ENCODE measurements around the gene PLIN1. TPM values are rescaled to one million over a fixed set of nuclear protein-coding genes. Genes with fewer than 3 reads are reported as not detected.
A peak's percentile ranks its signal among the peaks of the same experiment; 100 is the strongest.

The PLIN1 gene
- total RNA-seq, 5 donors from 2014 or later (not counting 1 experiment from before 2014, with no cell fraction given): 0.25 to 1.1 (median 0.60) TPM; not detected in 1

- no peaks in the 10 kb centered on the region for H3K36me3 ChIP-seq (ENCODE audit: control insufficient read depth in 2 of 2, extremely low read depth in 1 of 2, insufficient read depth in 1 of 2, low read length in 1 of 2)
- Mint-ChIP-seq H3K4me3 (no peak overlapping the region), H3K27ac (no peak overlapping the region), H3K4me1 (no peaks in the 10 kb centered on the region), H3K36me3 (no peaks in the 10 kb centered on the region), H3K9me3 (no peaks in the 10 kb centered on the region), H3K27me3 (peaks cover 27% of the 10 kb centered on the region in 2 donors)
- CTCF ChIA-PET: no interaction called here
- H3K27ac ChIP-seq (ENCODE audit: low read length): no peak overlapping the region
- no peaks in the 10 kb centered on the region for H3K4me1 ChIP-seq (ENCODE audit: control insufficient read depth in 1 of 2, extremely low read depth in 1 of 2, insufficient read depth in 2 of 2, low read length in 2 of 2)
- ATAC-seq (replicated peaks in 1 of 4) (no peak), DNase-seq (no peak)
- H3K27me3 ChIP-seq (replicated peaks in 1 of 2; ENCODE audit: control insufficient read depth in 2 of 2, extremely low read depth in 1 of 2, insufficient read depth in 2 of 2, low read length in 1 of 2): peaks cover 0 to 16% of the 10 kb centered on the region in 2 experiments
- WGBS (ENCODE audit: insufficient coverage): no CpG with 5 or more reads among the region's 1 CpG
- POLR2A ChIA-PET: interaction anchor here in 1 of 2 donors (0.6 kb wide), 1 partner anchor 114 kb away, joined by 16 read pairs; no protein-coding TSS in a partner anchor
- H3K4me3 ChIP-seq (ENCODE audit: control insufficient read depth in 1 of 2, extremely low read depth in 1 of 2, low read length in 1 of 2): no peak overlapping the region
- H3K9me3 ChIP-seq: no peaks in the 10 kb centered on the region
Observed at GRCh38 chr15:89707577-89707976, 28.4 kb upstream of the PLIN1 start.

GRCh38 chr15:89704411-89704810 lies 25.2 kb upstream of the PLIN1 start:
- Mint-ChIP-seq H3K4me1 (no peaks in the 10 kb centered on the region), H3K4me3 (no peak overlapping the region), H3K9me3 (no peaks in the 10 kb centered on the region), H3K27ac (no peak overlapping the region), H3K36me3 (no peaks in the 10 kb centered on the region), H3K27me3 (peaks cover 38 to 48% of the 10 kb centered on the region in 2 donors)
- ChIA-PET CTCF (interaction anchor here in 1 of 2 donors (0.7 kb wide), 1 partner anchor 778 kb away, joined by 3 read pairs; no protein-coding TSS in a partner anchor), POLR2A (no interaction called here)
- no peak for DNase-seq
- Histone ChIP-seq H3K36me3 (ENCODE audit: control insufficient read depth in 2 of 2, extremely low read depth in 1 of 2, insufficient read depth in 1 of 2, low read length in 1 of 2) (no peaks in the 10 kb centered on the region), H3K27ac (ENCODE audit: low read length) (no peak overlapping the region), H3K27me3 (replicated peaks in 1 of 2; ENCODE audit: control insufficient read depth in 2 of 2, extremely low read depth in 1 of 2, insufficient read depth in 2 of 2, low read length in 1 of 2) (peaks cover 0 to 27% of the 10 kb centered on the region in 2 experiments), H3K9me3 (no peaks in the 10 kb centered on the region), H3K4me1 (ENCODE audit: control insufficient read depth in 1 of 2, extremely low read depth in 1 of 2, insufficient read depth in 2 of 2, low read length in 2 of 2) (no peaks in the 10 kb centered on the region), H3K4me3 (ENCODE audit: control insufficient read depth in 1 of 2, extremely low read depth in 1 of 2, low read length in 1 of 2) (no peak overlapping the region)
- ATAC-seq (replicated peaks in 1 of 4): no peak

GRCh38 chr15:89695198-89695597 lies 16.0 kb upstream of the PLIN1 start:
- WGBS (ENCODE audit: insufficient coverage): no CpG with 5 or more reads among the region's 1 CpG
- Mint-ChIP-seq H3K27ac (no peak overlapping the region), H3K4me3 (no peak overlapping the region), H3K4me1 (peaks cover 6 to 8% (median 8%) of the 10 kb centered on the region in 3 donors), H3K27me3 (peaks cover 4 to 8% of the 10 kb centered on the region in 2 donors), H3K9me3 (no peaks in the 10 kb centered on the region), H3K36me3 (no peaks in the 10 kb centered on the region)
- no peak for ATAC-seq (replicated peaks in 1 of 4)
- H3K4me1 ChIP-seq (ENCODE audit: control insufficient read depth in 1 of 2, extremely low read depth in 1 of 2, insufficient read depth in 2 of 2, low read length in 2 of 2): peaks cover 0 to 7% of the 10 kb centered on the region in 2 experiments
- H3K9me3 ChIP-seq: no peaks in the 10 kb centered on the region
- CTCF ChIA-PET: interaction anchor here (0.6 to 0.7 kb wide), 2 partner anchors 845 to 859 kb away, joined by 4 to 11 read pairs; no protein-coding TSS in a partner anchor
- POLR2A ChIA-PET: no interaction called here
- H3K27me3 ChIP-seq (replicated peaks in 1 of 2; ENCODE audit: control insufficient read depth in 2 of 2, extremely low read depth in 1 of 2, insufficient read depth in 2 of 2, low read length in 1 of 2): no peaks in the 10 kb centered on the region
- no peak overlapping the region for H3K27ac ChIP-seq (ENCODE audit: low read length)
- H3K36me3 ChIP-seq (ENCODE audit: control insufficient read depth in 2 of 2, extremely low read depth in 1 of 2, insufficient read depth in 1 of 2, low read length in 1 of 2): no peaks in the 10 kb centered on the region
- no peak for DNase-seq
- no peak overlapping the region for H3K4me3 ChIP-seq (ENCODE audit: control insufficient read depth in 1 of 2, extremely low read depth in 1 of 2, low read length in 1 of 2)

- no peak overlapping the region for H3K27ac ChIP-seq (ENCODE audit: low read length)
- no peak for ATAC-seq (replicated peaks in 1 of 4)
- H3K36me3 ChIP-seq (ENCODE audit: control insufficient read depth in 2 of 2, extremely low read depth in 1 of 2, insufficient read depth in 1 of 2, low read length in 1 of 2): no peaks in the 10 kb centered on the region
- no CpG with 5 or more reads among the region's 1 CpG for WGBS (ENCODE audit: insufficient coverage)
- no peak for DNase-seq
- Mint-ChIP-seq H3K9me3 (no peaks in the 10 kb centered on the region), H3K27me3 (peaks cover 0 to 3% of the 10 kb centered on the region in 2 donors), H3K4me1 (peaks cover 14 to 15% (median 14%) of the 10 kb centered on the region in 3 donors), H3K36me3 (no peaks in the 10 kb centered on the region), H3K4me3 (no peak overlapping the region), H3K27ac (no peak overlapping the region)
- H3K27me3 ChIP-seq (replicated peaks in 1 of 2; ENCODE audit: control insufficient read depth in 2 of 2, extremely low read depth in 1 of 2, insufficient read depth in 2 of 2, low read length in 1 of 2): no peaks in the 10 kb centered on the region
- H3K4me3 ChIP-seq (ENCODE audit: control insufficient read depth in 1 of 2, extremely low read depth in 1 of 2, low read length in 1 of 2): no peak overlapping the region
- H3K4me1 ChIP-seq (ENCODE audit: control insufficient read depth in 1 of 2, extremely low read depth in 1 of 2, insufficient read depth in 2 of 2, low read length in 2 of 2): peaks cover 0 to 14% of the 10 kb centered on the region in 2 experiments
- H3K9me3 ChIP-seq: no peaks in the 10 kb centered on the region
- POLR2A ChIA-PET: no interaction called here
- CTCF ChIA-PET: no interaction called here
Observed at GRCh38 chr15:89693696-89694095, 14.5 kb upstream of the PLIN1 start.

GRCh38 chr15:89693091-89693490 lies 13.9 kb upstream of the PLIN1 start:
- no CpG with 5 or more reads among the region's 2 CpGs for WGBS (ENCODE audit: insufficient coverage)

GRCh38 chr15:89690276-89691218 lies 11.4 kb upstream of the PLIN1 start, which contains the start of the genes PEX11A and WDR93:
Gene PEX11A, minus strand, starts transcription at chr15:89690754. Its CDS starts 122 bp downstream, at chr15:89690632.
Gene WDR93, plus strand, starts transcription at chr15:89690811. Its CDS starts 10,936 bp downstream, at chr15:89701747.
- no peaks in the 10 kb centered on the region for H3K9me3 ChIP-seq
- peak; percentile 86 to 93 (median 88) for ATAC-seq (replicated peaks in 1 of 4)

More at GRCh38 chr15:89693091-89693490, 13.9 kb upstream of the PLIN1 start:
- H3K27me3 ChIP-seq (replicated peaks in 1 of 2; ENCODE audit: control insufficient read depth in 2 of 2, extremely low read depth in 1 of 2, insufficient read depth in 2 of 2, low read length in 1 of 2): no peaks in the 10 kb centered on the region
- CTCF ChIA-PET: no interaction called here
- no peaks in the 10 kb centered on the region for H3K9me3 Mint-ChIP-seq
- no peak overlapping the region for H3K27ac ChIP-seq (ENCODE audit: low read length)
- ATAC-seq (replicated peaks in 1 of 4) (no peak), DNase-seq (no peak)
- H3K36me3 Mint-ChIP-seq: no peaks in the 10 kb centered on the region
- no peak overlapping the region for H3K4me3 ChIP-seq (ENCODE audit: control insufficient read depth in 1 of 2, extremely low read depth in 1 of 2, low read length in 1 of 2)
- H3K4me3 Mint-ChIP-seq: no peak overlapping the region
- peaks cover 0 to 14% of the 10 kb centered on the region in 2 experiments for H3K4me1 ChIP-seq (ENCODE audit: control insufficient read depth in 1 of 2, extremely low read depth in 1 of 2, insufficient read depth in 2 of 2, low read length in 2 of 2)
- no peaks in the 10 kb centered on the region for H3K36me3 ChIP-seq (ENCODE audit: control insufficient read depth in 2 of 2, extremely low read depth in 1 of 2, insufficient read depth in 1 of 2, low read length in 1 of 2)
- peaks cover 0 to 3% of the 10 kb centered on the region in 2 donors for H3K27me3 Mint-ChIP-seq
- no peak overlapping the region for H3K27ac Mint-ChIP-seq
- no peaks in the 10 kb centered on the region for H3K9me3 ChIP-seq
- H3K4me1 Mint-ChIP-seq: peaks cover 14 to 15% (median 14%) of the 10 kb centered on the region in 3 donors
- POLR2A ChIA-PET: no interaction called here

More at GRCh38 chr15:89690276-89691218, 11.4 kb upstream of the PLIN1 start, which contains the start of the genes PEX11A and WDR93:
- Mint-ChIP-seq H3K27ac (peak within 1 kb of the TSS; percentile 76 to 86), H3K27me3 (no peaks in the 10 kb centered on the region), H3K36me3 (peaks cover 5% of the 10 kb centered on the region), H3K4me1 (peaks cover 14 to 17% (median 15%) of the 10 kb centered on the region in 3 donors), H3K4me3 (peak within 1 kb of the TSS; percentile 89 to 93 (median 89)), H3K9me3 (no peaks in the 10 kb centered on the region)
- ChIA-PET POLR2A (no interaction called here), CTCF (no interaction called here)
- H3K36me3 ChIP-seq (ENCODE audit: control insufficient read depth in 2 of 2, extremely low read depth in 1 of 2, insufficient read depth in 1 of 2, low read length in 1 of 2): no peaks in the 10 kb centered on the region
- peak within 1 kb of the TSS; percentile 43 for H3K27ac ChIP-seq (ENCODE audit: low read length)
- peak; percentile 32 to 81 (median 68) for DNase-seq
- peak within 1 kb of the TSS; percentile 75 to 91 for H3K4me3 ChIP-seq (ENCODE audit: control insufficient read depth in 1 of 2, extremely low read depth in 1 of 2, low read length in 1 of 2)
- no peaks in the 10 kb centered on the region for H3K27me3 ChIP-seq (replicated peaks in 1 of 2; ENCODE audit: control insufficient read depth in 2 of 2, extremely low read depth in 1 of 2, insufficient read depth in 2 of 2, low read length in 1 of 2)
- 2% methylated on average over 39 of the region's 60 CpGs for WGBS (ENCODE audit: insufficient coverage)
- H3K4me1 ChIP-seq (ENCODE audit: control insufficient read depth in 1 of 2, extremely low read depth in 1 of 2, insufficient read depth in 2 of 2, low read length in 2 of 2): peaks cover 0 to 14% of the 10 kb centered on the region in 2 experiments

All from T-cell (primary cell).